Measurements from ENCODE around the gene TWIST1.

The TWIST1 gene

GRCh38 chr7:19094598-19095352 lies 22.7 kb downstream of the TWIST1 start:
- no peak for FAIRE-seq

GRCh38 chr7:19094138-19094537 lies 23.3 kb downstream of the TWIST1 start:
- no peak for FAIRE-seq

- FAIRE-seq: no peak
These were observed 25.8 kb downstream of the TWIST1 start for GRCh38 chr7:19091550-19092200.

- FAIRE-seq: no peak
These were observed 26.9 kb downstream of the TWIST1 start for GRCh38 chr7:19090526-19090925.

- FAIRE-seq: no peak
These were observed 27.6 kb downstream of the TWIST1 start for GRCh38 chr7:19089797-19090196.

- FAIRE-seq: no peak
These were observed 28.1 kb downstream of the TWIST1 start for GRCh38 chr7:19089378-19089777.

GRCh38 chr7:19080093-19080492 lies 37.3 kb downstream of the TWIST1 start:
- no peak for FAIRE-seq

GRCh38 chr7:19079066-19079465 lies 38.4 kb downstream of the TWIST1 start:
- FAIRE-seq: no peak

- FAIRE-seq: no peak
These were observed 47.6 kb downstream of the TWIST1 start for GRCh38 chr7:19069842-19070241.

- no peak for FAIRE-seq
These were observed 51.3 kb downstream of the TWIST1 start for GRCh38 chr7:19066170-19066569.

Data from endometrium (tissue), 2 donors.